ENCODE results near the gene ITGB7.
"Not testable (repeated sequence)": the region's sequence is repeated elsewhere in the genome, so short reads cannot be mapped to it uniquely, and the experiment has no call there.

The ITGB7 gene

GRCh38 chr12:53217051-53217930 is 10.2 kb upstream of the ITGB7 start:
- peak; percentile 49 for DNase-seq (ENCODE audit: low read depth)

GRCh38 chr12:53215497-53215896 is 8.4 kb upstream of the ITGB7 start:
- DNase-seq (ENCODE audit: low read depth), result no peak

- DNase-seq (ENCODE audit: low read depth), result no peak
These were observed 7.8 kb upstream of the ITGB7 start for GRCh38 chr12:53214687-53215455.

- DNase-seq (ENCODE audit: low read depth), result no peak
These were observed 7.2 kb upstream of the ITGB7 start for GRCh38 chr12:53214221-53214620.

- DNase-seq (ENCODE audit: low read depth), result peak; percentile 75
These were observed 6.3 kb upstream of the ITGB7 start for GRCh38 chr12:53213348-53213747.

GRCh38 chr12:53212931-53213330 is 5.9 kb upstream of the ITGB7 start:
- DNase-seq (ENCODE audit: low read depth), result no peak

- DNase-seq (ENCODE audit: low read depth), result no peak
These were observed 4.7 kb upstream of the ITGB7 start for GRCh38 chr12:53211476-53212381.

GRCh38 chr12:53210843-53211242 is 3.8 kb upstream of the ITGB7 start:
- DNase-seq (ENCODE audit: low read depth), result no peak

- DNase-seq (ENCODE audit: low read depth), result no peak
These were observed 1.9 kb upstream of the ITGB7 start for GRCh38 chr12:53208877-53209463.

- DNase-seq (ENCODE audit: low read depth), result no peak
These were observed 1.4 kb upstream of the ITGB7 start for GRCh38 chr12:53208435-53208834.

- DNase-seq (ENCODE audit: low read depth), result peak; percentile 60
These were observed 1.2 kb downstream of the ITGB7 start for GRCh38 chr12:53205747-53206419.

- no peak for DNase-seq (ENCODE audit: low read depth)
These were observed 2.7 kb downstream of the ITGB7 start for GRCh38 chr12:53204351-53204750.

- DNase-seq (ENCODE audit: low read depth), result not testable (repeated sequence)
These were observed 4.7 kb downstream of the ITGB7 start for GRCh38 chr12:53202316-53202715.

GRCh38 chr12:53201639-53202038 is 5.4 kb downstream of the ITGB7 start:
- DNase-seq (ENCODE audit: low read depth), result no peak

GRCh38 chr12:53201177-53201541 is 5.9 kb downstream of the ITGB7 start:
- DNase-seq (ENCODE audit: low read depth), result no peak

GRCh38 chr12:53200458-53201176 is 6.4 kb downstream of the ITGB7 start:
- no peak for DNase-seq (ENCODE audit: low read depth)

GRCh38 chr12:53200107-53200457 is 7.0 kb downstream of the ITGB7 start:
- no peak for DNase-seq (ENCODE audit: low read depth)

- no peak for DNase-seq (ENCODE audit: low read depth)
These were observed 7.4 kb downstream of the ITGB7 start for GRCh38 chr12:53199700-53200099.

- DNase-seq (ENCODE audit: low read depth), result no peak
These were observed 8.5 kb downstream of the ITGB7 start for GRCh38 chr12:53198486-53199110.

- DNase-seq (ENCODE audit: low read depth), result no peak
These were observed 9.9 kb downstream of the ITGB7 start for GRCh38 chr12:53197011-53197640.
